Breast epithelium (tissue), 3 donors: ENCODE measurements around the gene PTPRK.
A peak's percentile ranks its signal among the peaks of the same experiment; 100 is the strongest.

Experiments
- POLR2AphosphoS5 ChIP-seq, 3 donors: sonication (generic); formaldehyde crosslinking; IDR thresholded peaks; one replicate each; pipeline ENCODE4 v1.6.1; 2017; ENCODE audit warnings: antibody characterized with exemption in 3 of 3
- TF ChIP-seq, protein P1 (sequence below), 3 donors: fragments of 450-650 bp; IDR thresholded peaks; one replicate each; pipeline ENCODE4 v1.5.1; 2016 to 2017; ENCODE audit warnings: antibody characterized with exemption in 3 of 3, mild to moderate bottlenecking in 3 of 3, moderate library complexity in 3 of 3

DNA sequence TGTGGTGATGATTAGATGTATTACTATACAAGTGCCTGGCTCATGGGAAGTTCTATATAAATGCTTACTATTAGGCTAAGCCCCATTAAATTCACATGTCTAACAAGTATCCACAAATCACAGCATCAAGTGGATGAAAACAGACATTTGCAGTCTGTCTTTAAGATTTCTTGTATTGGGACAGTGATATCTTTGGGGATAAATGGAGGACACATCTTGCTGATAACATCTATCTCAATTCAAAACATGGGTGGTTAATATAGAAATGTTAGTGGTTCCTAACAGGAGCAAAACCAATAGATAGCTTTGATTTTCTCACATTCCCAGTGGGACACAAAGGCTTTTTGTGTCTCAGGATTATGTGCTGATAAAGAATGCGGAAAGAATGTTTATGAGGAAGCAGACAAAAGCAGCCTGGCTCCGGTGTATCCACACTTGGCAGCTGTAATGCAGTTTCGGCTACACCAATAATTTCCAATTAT lies 29.3 kb downstream of the PTPRK start:
- TF ChIP-seq, protein P1, sequence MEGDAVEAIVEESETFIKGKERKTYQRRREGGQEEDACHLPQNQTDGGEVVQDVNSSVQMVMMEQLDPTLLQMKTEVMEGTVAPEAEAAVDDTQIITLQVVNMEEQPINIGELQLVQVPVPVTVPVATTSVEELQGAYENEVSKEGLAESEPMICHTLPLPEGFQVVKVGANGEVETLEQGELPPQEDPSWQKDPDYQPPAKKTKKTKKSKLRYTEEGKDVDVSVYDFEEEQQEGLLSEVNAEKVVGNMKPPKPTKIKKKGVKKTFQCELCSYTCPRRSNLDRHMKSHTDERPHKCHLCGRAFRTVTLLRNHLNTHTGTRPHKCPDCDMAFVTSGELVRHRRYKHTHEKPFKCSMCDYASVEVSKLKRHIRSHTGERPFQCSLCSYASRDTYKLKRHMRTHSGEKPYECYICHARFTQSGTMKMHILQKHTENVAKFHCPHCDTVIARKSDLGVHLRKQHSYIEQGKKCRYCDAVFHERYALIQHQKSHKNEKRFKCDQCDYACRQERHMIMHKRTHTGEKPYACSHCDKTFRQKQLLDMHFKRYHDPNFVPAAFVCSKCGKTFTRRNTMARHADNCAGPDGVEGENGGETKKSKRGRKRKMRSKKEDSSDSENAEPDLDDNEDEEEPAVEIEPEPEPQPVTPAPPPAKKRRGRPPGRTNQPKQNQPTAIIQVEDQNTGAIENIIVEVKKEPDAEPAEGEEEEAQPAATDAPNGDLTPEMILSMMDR (IDR thresholded peaks at IDR 0.05) = no peak
- TF ChIP-seq POLR2AphosphoS5 (IDR thresholded peaks at IDR 0.05) = peak in 1 of 3 donors; percentile 29
